CD4-positive, CD25-positive, alpha-beta regulatory T cell (primary cell): Measurements from ENCODE around the gene STK39. TPM values are rescaled to one million over a fixed set of nuclear protein-coding genes. Genes with fewer than 3 reads are reported as not detected.
A peak's percentile ranks its signal among the peaks of the same experiment; 100 is the strongest.
"Not testable (repeated sequence)": the region's sequence is repeated elsewhere in the genome, so short reads cannot be mapped to it uniquely, and the experiment has no call there.

Experiments
- ATAC-seq, 2 donors: fragments of 150-1000 bp; cut with Tn5 transposase; one replicate each; pipeline ENCODE4 v1.10.0; 2021; ENCODE audit warnings: low read depth in 2 of 2, moderate number of reproducible peaks in 2 of 2, moderate library complexity in 1 of 2
- DNase-seq, 3 donors: peaks; one replicate each; pipeline versions ENCODE4 v3.0.0 to v3.0.0-alpha.2; 2012 to 2022; ENCODE audit warnings: mixed read lengths in 1 of 3
- H3K27ac ChIP-seq: one replicate; pipeline ENCODE4 v1.7.0; 2013; ENCODE audit warnings: mild to moderate bottlenecking, low read length; ENCODE audit not compliant: insufficient read depth, poor library complexity, severe bottlenecking
- H3K27me3 ChIP-seq: one replicate; pipeline ENCODE4 v1.7.0; 2013; ENCODE audit warnings: low read length; ENCODE audit not compliant: control insufficient read depth, insufficient read depth
- H3K36me3 ChIP-seq: one replicate; pipeline ENCODE4 v1.7.0; 2013; ENCODE audit warnings: mild to moderate bottlenecking, low read length, moderate library complexity; ENCODE audit not compliant: control insufficient read depth, insufficient read depth
- H3K4me1 ChIP-seq: 2 replicates; pipeline ENCODE4 v1.7.0; 2013; ENCODE audit warnings: mild to moderate bottlenecking, low read length; ENCODE audit not compliant: insufficient read depth, control insufficient read depth, poor library complexity, severe bottlenecking
- H3K4me3 ChIP-seq: one replicate; pipeline ENCODE4 v1.7.0; 2013; ENCODE audit warnings: low read depth, mild to moderate bottlenecking, low read length, moderate library complexity
- H3K9me3 ChIP-seq, 2 experiments: 1 replicate in 1 of 2; 2 replicates in 1 of 2; pipeline ENCODE4 v1.7.0; 2013; ENCODE audit warnings: low read length in 2 of 2, mild to moderate bottlenecking in 1 of 2, moderate library complexity in 1 of 2; ENCODE audit not compliant: control insufficient read depth in 2 of 2
- H3K27ac Mint-ChIP-seq, 3 donors: one replicate each; pipeline ENCODE4 v1.8.0; 2020 to 2022; ENCODE audit warnings: mild to moderate bottlenecking in 3 of 3, mixed read lengths in 3 of 3, moderate library complexity in 2 of 3
- H3K27me3 Mint-ChIP-seq: one replicate; pipeline ENCODE4 v1.8.0; 2022; ENCODE audit warnings: mild to moderate bottlenecking, mixed read lengths
- H3K36me3 Mint-ChIP-seq: one replicate; pipeline ENCODE4 v1.8.0; 2020; ENCODE audit warnings: mixed read lengths
- H3K4me1 Mint-ChIP-seq, 4 donors: one replicate each; pipeline ENCODE4 v1.8.0; 2020 to 2022; ENCODE audit warnings: mixed read lengths in 4 of 4, mild to moderate bottlenecking in 1 of 4
- H3K4me3 Mint-ChIP-seq, 4 donors: one replicate each; pipeline ENCODE4 v1.8.0; 2020 to 2022; ENCODE audit warnings: mild to moderate bottlenecking in 4 of 4, mixed read lengths in 4 of 4, moderate library complexity in 3 of 4
- H3K9me3 Mint-ChIP-seq, 7 donors: one replicate each; pipeline ENCODE4 v1.8.0; 2020 to 2022; ENCODE audit warnings: mixed read lengths in 7 of 7, mild to moderate bottlenecking in 3 of 7, moderate library complexity in 2 of 7
- polyA plus RNA-seq, 4 donors: library from polyadenylated mRNA; unstranded; fragments of 300-500 nt; fragmentation: Illumina TruSeq; gene quantifications; one replicate each; pipeline ENCODE4 v1.2.3, GENCODE V29; 2021
- total RNA-seq: library from RNA; stranded (reverse); gene quantifications from one replicate; pipeline ENCODE4 v1.2.3, GENCODE V29; 2022

Gene STK39
- total and polyA plus RNA-seq, 5 donors from 2014 or later: 4.4 to 27.2 (median 7.6) TPM

GRCh38 chr2:168086851-168087250, 160.5 kb downstream of the STK39 start:
- peaks cover 8 to 26% (median 23%) of the 10 kb centered on the region in 4 donors for H3K4me1 Mint-ChIP-seq
- H3K27ac Mint-ChIP-seq: peak overlapping the region in 1 of 3 donors; percentile 16
- Histone ChIP-seq H3K36me3 (peaks cover 6% of the 10 kb centered on the region), H3K4me3 (no peak overlapping the region), H3K27ac (no peak overlapping the region), H3K27me3 (no peaks in the 10 kb centered on the region), H3K9me3 (no peaks in the 10 kb centered on the region), H3K4me1 (peaks cover 14% of the 10 kb centered on the region)
- DNase-seq (no peak), ATAC-seq (no peak)
- peaks cover 20% of the 10 kb centered on the region for H3K36me3 Mint-ChIP-seq
- no peak overlapping the region for H3K4me3 Mint-ChIP-seq
- no peaks in the 10 kb centered on the region for H3K27me3 Mint-ChIP-seq
- H3K9me3 Mint-ChIP-seq: peaks cover 0 to 10% (median 0%) of the 10 kb centered on the region in 7 donors

GRCh38 chr2:168085801-168086361, 161.5 kb downstream of the STK39 start:
- H3K27ac ChIP-seq: no peak overlapping the region
- H3K4me1 ChIP-seq: peaks cover 14% of the 10 kb centered on the region
- Mint-ChIP-seq H3K27ac (peak overlapping the region in 2 of 3 donors; percentile 12 to 33), H3K36me3 (peaks cover 27% of the 10 kb centered on the region), H3K4me3 (no peak overlapping the region), H3K9me3 (peaks cover 0 to 12% (median 0%) of the 10 kb centered on the region in 7 donors), H3K27me3 (no peaks in the 10 kb centered on the region), H3K4me1 (peaks cover 11 to 28% (median 21%) of the 10 kb centered on the region in 4 donors)
- no peaks in the 10 kb centered on the region for H3K9me3 ChIP-seq
- DNase-seq (no peak), ATAC-seq (no peak)
- H3K36me3 ChIP-seq: peaks cover 6% of the 10 kb centered on the region
- H3K4me3 ChIP-seq: no peak overlapping the region
- no peaks in the 10 kb centered on the region for H3K27me3 ChIP-seq

GRCh38 chr2:168084288-168084687, 163.1 kb downstream of the STK39 start:
- Mint-ChIP-seq H3K4me1 (peaks cover 13 to 27% (median 20%) of the 10 kb centered on the region in 4 donors), H3K4me3 (no peak overlapping the region), H3K27ac (peak overlapping the region in 2 of 3 donors; percentile 44 to 53), H3K36me3 (peaks cover 28% of the 10 kb centered on the region), H3K27me3 (no peaks in the 10 kb centered on the region), H3K9me3 (peaks cover 0 to 12% (median 0%) of the 10 kb centered on the region in 7 donors)
- Histone ChIP-seq H3K4me1 (peaks cover 14% of the 10 kb centered on the region), H3K27me3 (no peaks in the 10 kb centered on the region), H3K36me3 (peaks cover 6% of the 10 kb centered on the region), H3K9me3 (no peaks in the 10 kb centered on the region), H3K27ac (no peak overlapping the region), H3K4me3 (no peak overlapping the region)
- DNase-seq (no peak), ATAC-seq (no peak)

- not testable (repeated sequence) for H3K27ac ChIP-seq, DNase-seq, H3K27me3 ChIP-seq, ATAC-seq, H3K27ac Mint-ChIP-seq, H3K4me3 ChIP-seq, H3K4me1 ChIP-seq, H3K27me3 Mint-ChIP-seq, H3K9me3 ChIP-seq, H3K36me3 ChIP-seq, H3K4me3 Mint-ChIP-seq
- peaks cover 39% of the 10 kb centered on the region for H3K36me3 Mint-ChIP-seq
- peaks cover 0 to 16% (median 0%) of the 10 kb centered on the region in 7 donors for H3K9me3 Mint-ChIP-seq
- H3K4me1 Mint-ChIP-seq: peaks cover 16 to 24% (median 20%) of the 10 kb centered on the region in 4 donors
Measured at GRCh38 chr2:168081452-168081851, 165.9 kb downstream of the STK39 start.

GRCh38 chr2:168079236-168079635, 168.2 kb downstream of the STK39 start:
- Mint-ChIP-seq H3K9me3 (peaks cover 0 to 16% (median 0%) of the 10 kb centered on the region in 7 donors), H3K27ac (peak overlapping the region in 2 of 3 donors; percentile 1 to 47), H3K36me3 (peaks cover 45% of the 10 kb centered on the region), H3K4me3 (no peak overlapping the region), H3K4me1 (peaks cover 18 to 23% (median 18%) of the 10 kb centered on the region in 4 donors), H3K27me3 (no peaks in the 10 kb centered on the region)
- Histone ChIP-seq H3K27ac (no peak overlapping the region), H3K27me3 (no peaks in the 10 kb centered on the region), H3K4me3 (no peak overlapping the region), H3K4me1 (no peaks in the 10 kb centered on the region), H3K36me3 (peaks cover 4% of the 10 kb centered on the region), H3K9me3 (no peaks in the 10 kb centered on the region)
- DNase-seq (no peak), ATAC-seq (no peak)

- peaks cover 0 to 5% (median 0%) of the 10 kb centered on the region in 7 donors for H3K9me3 Mint-ChIP-seq
- no peak overlapping the region for H3K4me3 Mint-ChIP-seq
- peak overlapping the region in 2 of 3 donors; percentile 11 to 15 for H3K27ac Mint-ChIP-seq
- no peak for ATAC-seq
- H3K36me3 ChIP-seq: peaks cover 8% of the 10 kb centered on the region
- H3K27ac ChIP-seq: no peak overlapping the region
- no peaks in the 10 kb centered on the region for H3K27me3 Mint-ChIP-seq
- H3K4me1 ChIP-seq: no peaks in the 10 kb centered on the region
- peaks cover 49% of the 10 kb centered on the region for H3K36me3 Mint-ChIP-seq
- peaks cover 9 to 15% (median 12%) of the 10 kb centered on the region in 4 donors for H3K4me1 Mint-ChIP-seq
- no peaks in the 10 kb centered on the region for H3K27me3 ChIP-seq
- H3K4me3 ChIP-seq: no peak overlapping the region
- no peaks in the 10 kb centered on the region for H3K9me3 ChIP-seq
- no peak for DNase-seq
Measured at GRCh38 chr2:168076731-168077130, 170.7 kb downstream of the STK39 start.

GRCh38 chr2:168075446-168075845, 171.9 kb downstream of the STK39 start:
- Mint-ChIP-seq H3K9me3 (peaks cover 0 to 5% (median 0%) of the 10 kb centered on the region in 7 donors), H3K27ac (peak overlapping the region in 2 of 3 donors; percentile 69 to 77), H3K4me1 (peaks cover 8 to 16% (median 12%) of the 10 kb centered on the region in 4 donors), H3K27me3 (no peaks in the 10 kb centered on the region), H3K36me3 (peaks cover 50% of the 10 kb centered on the region), H3K4me3 (no peak overlapping the region)
- Histone ChIP-seq H3K27ac (no peak overlapping the region), H3K27me3 (no peaks in the 10 kb centered on the region), H3K4me1 (no peaks in the 10 kb centered on the region), H3K4me3 (no peak overlapping the region), H3K36me3 (peaks cover 15% of the 10 kb centered on the region), H3K9me3 (no peaks in the 10 kb centered on the region)
- DNase-seq (no peak), ATAC-seq (no peak)
